Fibroblast of skin of back (primary cell): ENCODE data around the gene KLHL20.
"Not testable (repeated sequence)": the region's sequence is repeated elsewhere in the genome, so short reads cannot be mapped to it uniquely, and the experiment has no call there.

Experiments used
- DNase-seq: peaks from one replicate; pipeline ENCODE4 v3.0.0-alpha.2; 2013

KLHL20 gene

GRCh38 chr1:173753830-173754229, 39.0 kb downstream of the KLHL20 start:
- DNase-seq = no peak

- DNase-seq = no peak
Observed at GRCh38 chr1:173757666-173758065, 42.9 kb downstream of the KLHL20 start.

- no peak for DNase-seq
Observed at GRCh38 chr1:173758110-173758509, 43.3 kb downstream of the KLHL20 start.

GRCh38 chr1:173758980-173759379, 44.2 kb downstream of the KLHL20 start:
- no peak for DNase-seq

GRCh38 chr1:173764331-173764730, 49.5 kb downstream of the KLHL20 start:
- DNase-seq = not testable (repeated sequence)

- no peak for DNase-seq
Observed at GRCh38 chr1:173768206-173768605, 53.4 kb downstream of the KLHL20 start.

GRCh38 chr1:173768827-173769226, 54.0 kb downstream of the KLHL20 start:
- DNase-seq = no peak

GRCh38 chr1:173770330-173770729, 55.5 kb downstream of the KLHL20 start:
- not testable (repeated sequence) for DNase-seq

- no peak for DNase-seq
Observed at GRCh38 chr1:173771560-173771959, 56.8 kb downstream of the KLHL20 start.

- DNase-seq = no peak
Observed at GRCh38 chr1:173775578-173776226, 60.9 kb downstream of the KLHL20 start.

GRCh38 chr1:173779936-173780335, 65.2 kb downstream of the KLHL20 start:
- no peak for DNase-seq

- no peak for DNase-seq
Observed at GRCh38 chr1:173784997-173785396, 70.2 kb downstream of the KLHL20 start.

- no peak for DNase-seq
Observed at GRCh38 chr1:173789841-173790240, 75.1 kb downstream of the KLHL20 start.

GRCh38 chr1:173798078-173798477, 83.3 kb downstream of the KLHL20 start:
- no peak for DNase-seq

GRCh38 chr1:173799995-173800394, 85.2 kb downstream of the KLHL20 start:
- DNase-seq = not testable (repeated sequence)

GRCh38 chr1:173802961-173803360, 88.2 kb downstream of the KLHL20 start:
- no peak for DNase-seq

- DNase-seq = not testable (repeated sequence)
Observed at GRCh38 chr1:173813654-173814053, 98.9 kb downstream of the KLHL20 start.

- DNase-seq = no peak
Observed at GRCh38 chr1:173818459-173818858, 103.7 kb downstream of the KLHL20 start.

GRCh38 chr1:173821680-173822079, 106.9 kb downstream of the KLHL20 start:
- no peak for DNase-seq

GRCh38 chr1:173823781-173824314, 109.1 kb downstream of the KLHL20 start:
- no peak for DNase-seq

GRCh38 chr1:173824315-173825081, 109.7 kb downstream of the KLHL20 start, which contains the start of the genes CENPL and DARS2:
Gene CENPL (minus strand): TSS chr1:173824883. CDS start chr1:173811299, 13,584 bp downstream.
Gene DARS2 (plus strand): TSS chr1:173824673. CDS start chr1:173825230, 557 bp downstream.
- DNase-seq = peak; percentile 98

- no peak for DNase-seq
Observed at GRCh38 chr1:173827611-173828010, 112.8 kb downstream of the KLHL20 start.

- DNase-seq = no peak
Observed at GRCh38 chr1:173832748-173833147, 118.0 kb downstream of the KLHL20 start.
